ENCODE measurements around the gene TEK.

The TEK gene

DNA sequence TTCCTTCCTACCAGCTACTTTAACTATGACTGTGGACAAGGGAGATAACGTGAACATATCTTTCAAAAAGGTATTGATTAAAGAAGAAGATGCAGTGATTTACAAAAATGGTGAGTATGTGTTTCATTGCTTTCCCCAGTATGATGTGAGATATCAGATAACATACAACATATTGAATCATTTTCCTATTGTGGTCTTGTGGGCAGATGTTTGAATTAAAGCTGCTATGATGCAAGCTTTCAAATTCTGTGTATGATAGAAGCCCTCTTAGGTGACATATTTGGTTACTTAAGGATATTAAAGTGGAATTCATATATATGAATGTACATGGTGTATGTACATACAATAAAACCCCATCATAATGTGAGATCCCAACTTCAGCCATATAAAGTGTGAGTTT lies 59.5 kb downstream of the TEK start:
- no peaks in the 10 kb centered on the region for H3K27me3 ChIP-seq (ENCODE audit: low read depth)
- H3K9me3 ChIP-seq: no peaks in the 10 kb centered on the region
- no peak overlapping the region for H3K4me3 ChIP-seq
- H3K36me3 ChIP-seq (replicated peaks): no peaks in the 10 kb centered on the region
- DNase-seq (ENCODE audit: low spot score in 2 of 2): no peak
- in situ Hi-C loops (cut with MboI; ENCODE audit: low sequenced_read_pairs): no loop called here
- no peaks in the 10 kb centered on the region for H3K4me1 ChIP-seq

- Histone ChIP-seq H3K27me3 (ENCODE audit: low read depth) (no peaks in the 10 kb centered on the region), H3K9me3 (no peaks in the 10 kb centered on the region), H3K36me3 (replicated peaks) (no peaks in the 10 kb centered on the region), H3K4me3 (no peak overlapping the region), H3K4me1 (no peaks in the 10 kb centered on the region)
- in situ Hi-C loops (cut with MboI; ENCODE audit: low sequenced_read_pairs): no loop called here
- no peak for DNase-seq (ENCODE audit: low spot score in 2 of 2)
Observed at GRCh38 chr9:27168951-27169350, 59.9 kb downstream of the TEK start.

DNA sequence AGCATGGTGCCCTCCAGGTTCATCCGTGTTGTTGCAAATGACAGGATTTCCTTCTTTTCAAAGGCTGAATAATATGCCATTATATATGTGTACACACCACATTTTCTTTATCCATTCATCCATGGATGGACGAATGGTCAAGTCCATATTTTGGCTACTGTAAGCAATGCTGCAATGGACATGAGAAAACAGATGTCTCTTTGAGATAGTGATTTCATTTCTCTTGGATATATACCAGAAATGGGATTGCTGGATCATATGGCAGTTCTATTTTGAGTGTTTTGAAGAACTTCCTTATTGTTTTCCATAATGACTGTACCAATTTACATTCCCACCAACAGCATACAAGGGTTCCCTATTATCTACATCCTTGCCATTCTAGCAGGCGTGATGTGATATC lies 67.9 kb downstream of the TEK start:
- no peaks in the 10 kb centered on the region for H3K4me1 ChIP-seq
- DNase-seq (ENCODE audit: low spot score in 2 of 2): no peak
- no peaks in the 10 kb centered on the region for H3K9me3 ChIP-seq
- no peak overlapping the region for H3K4me3 ChIP-seq
- in situ Hi-C loops (cut with MboI; ENCODE audit: low sequenced_read_pairs): no loop called here
- H3K36me3 ChIP-seq (replicated peaks): no peaks in the 10 kb centered on the region
- no peaks in the 10 kb centered on the region for H3K27me3 ChIP-seq (ENCODE audit: low read depth)

DNA sequence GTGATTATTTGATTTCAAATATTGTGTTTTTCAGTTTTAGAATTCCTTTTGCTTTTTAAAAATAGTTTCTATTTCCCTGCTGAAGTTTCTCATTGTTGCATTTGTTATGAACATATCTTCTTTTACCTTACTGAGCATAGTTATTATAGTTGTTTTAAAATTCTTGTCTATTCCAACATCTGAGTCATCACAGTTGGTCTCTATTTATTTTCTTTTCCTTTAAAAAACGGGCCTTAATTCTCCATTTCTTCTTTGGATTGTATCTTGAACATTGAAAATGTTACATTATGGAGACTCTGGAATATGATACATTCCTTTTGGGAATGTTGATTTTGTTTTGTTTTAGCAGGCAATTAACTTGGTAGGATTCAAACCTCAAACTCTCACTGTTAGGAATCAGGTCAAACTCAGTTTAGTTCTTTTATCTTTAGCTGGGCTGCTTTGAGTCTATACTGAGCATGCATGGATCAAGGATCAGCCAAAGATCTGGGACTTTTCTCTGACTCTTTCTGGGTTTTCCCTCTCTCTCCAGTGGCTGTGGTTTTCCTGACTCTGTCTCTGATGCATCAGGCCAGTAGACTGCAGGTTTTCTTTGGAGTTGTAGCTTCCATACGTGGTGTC lies 70.3 kb downstream of the TEK start:
- Histone ChIP-seq H3K4me3 (no peak overlapping the region), H3K36me3 (replicated peaks) (no peaks in the 10 kb centered on the region), H3K4me1 (no peaks in the 10 kb centered on the region), H3K27me3 (ENCODE audit: low read depth) (no peaks in the 10 kb centered on the region), H3K9me3 (no peaks in the 10 kb centered on the region)
- no peak for DNase-seq (ENCODE audit: low spot score in 2 of 2)
- in situ Hi-C loops (cut with MboI; ENCODE audit: low sequenced_read_pairs): no loop called here

GRCh38 chr9:27181381-27181780 lies 72.4 kb downstream of the TEK start:
- DNase-seq (ENCODE audit: low spot score in 2 of 2): no peak
- in situ Hi-C loops (cut with MboI; ENCODE audit: low sequenced_read_pairs): no loop called here
- H3K9me3 ChIP-seq: no peaks in the 10 kb centered on the region

DNA sequence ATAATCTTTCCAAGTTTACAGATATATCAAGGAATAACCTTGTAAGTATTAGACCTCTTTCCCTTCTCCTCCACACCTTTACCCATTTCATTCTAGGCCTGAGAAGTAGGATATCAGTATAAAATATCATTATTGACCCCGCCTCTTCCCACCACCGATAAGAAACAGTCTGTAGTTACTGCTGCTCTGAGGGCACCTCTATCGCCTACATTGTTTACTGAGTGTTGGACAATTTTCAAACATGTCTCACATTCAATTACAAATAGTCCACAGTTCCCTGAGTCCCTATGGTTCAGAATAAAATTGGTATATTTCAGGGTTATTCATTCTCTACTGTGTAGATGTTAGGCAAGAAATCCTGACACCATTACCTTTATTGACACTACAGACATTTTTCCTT lies 73.4 kb downstream of the TEK start:
- Histone ChIP-seq H3K4me1 (peaks cover 2% of the 10 kb centered on the region; the same call in 1 of the 2 replicates), H3K36me3 (replicated peaks) (no peaks in the 10 kb centered on the region), H3K4me3 (no peak overlapping the region), H3K27me3 (ENCODE audit: low read depth) (no peaks in the 10 kb centered on the region), H3K9me3 (no peaks in the 10 kb centered on the region)
- DNase-seq (ENCODE audit: low spot score in 2 of 2): no peak
- in situ Hi-C loops (cut with MboI; ENCODE audit: low sequenced_read_pairs): no loop called here

More at GRCh38 chr9:27181381-27181780, 72.4 kb downstream of the TEK start:
- H3K4me3 ChIP-seq: no peak overlapping the region
- peaks cover 2% of the 10 kb centered on the region; the same call in 1 of the 2 replicates for H3K4me1 ChIP-seq
- H3K36me3 ChIP-seq (replicated peaks): no peaks in the 10 kb centered on the region
- no peaks in the 10 kb centered on the region for H3K27me3 ChIP-seq (ENCODE audit: low read depth)

DNA sequence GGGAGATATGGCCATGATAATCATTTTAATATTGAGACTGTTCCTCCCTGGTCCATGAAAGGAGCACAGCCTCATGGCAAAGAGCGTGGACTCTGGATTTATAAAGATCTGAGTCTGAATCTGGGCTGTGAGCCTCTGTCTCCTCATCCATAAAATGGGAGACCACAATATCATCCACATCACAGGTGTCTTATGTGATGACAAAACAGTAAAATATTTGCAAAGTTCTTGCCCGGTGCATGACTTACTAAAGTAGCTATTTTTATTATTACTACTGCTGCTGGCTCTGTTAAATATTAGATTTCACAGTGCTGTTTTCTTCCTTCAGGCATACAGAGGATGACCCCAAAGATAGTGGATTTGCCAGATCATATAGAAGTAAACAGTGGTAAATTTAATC lies 74.1 kb downstream of the TEK start:
- no peaks in the 10 kb centered on the region for H3K36me3 ChIP-seq (replicated peaks)
- H3K4me1 ChIP-seq: peaks cover 2% of the 10 kb centered on the region; the same call in 1 of the 2 replicates
- no peak overlapping the region for H3K4me3 ChIP-seq
- H3K9me3 ChIP-seq: no peaks in the 10 kb centered on the region
- no peak for DNase-seq (ENCODE audit: low spot score in 2 of 2)
- in situ Hi-C loops (cut with MboI; ENCODE audit: low sequenced_read_pairs): no loop called here
- no peaks in the 10 kb centered on the region for H3K27me3 ChIP-seq (ENCODE audit: low read depth)

GRCh38 chr9:27183701-27184100 lies 74.7 kb downstream of the TEK start:
- H3K4me3 ChIP-seq: no peak overlapping the region
- in situ Hi-C loops (cut with MboI; ENCODE audit: low sequenced_read_pairs): no loop called here
- no peaks in the 10 kb centered on the region for H3K9me3 ChIP-seq
- peaks cover 2% of the 10 kb centered on the region; the same call in 1 of the 2 replicates for H3K4me1 ChIP-seq
- DNase-seq (ENCODE audit: low spot score in 2 of 2): no peak
- no peaks in the 10 kb centered on the region for H3K27me3 ChIP-seq (ENCODE audit: low read depth)
- H3K36me3 ChIP-seq (replicated peaks): no peaks in the 10 kb centered on the region

GRCh38 chr9:27184556-27185351 lies 75.7 kb downstream of the TEK start:
- no peak for DNase-seq (ENCODE audit: low spot score in 2 of 2)
- no peaks in the 10 kb centered on the region for H3K36me3 ChIP-seq (replicated peaks)
- peaks cover 2% of the 10 kb centered on the region; the same call in 1 of the 2 replicates for H3K4me1 ChIP-seq
- H3K27me3 ChIP-seq (ENCODE audit: low read depth): no peaks in the 10 kb centered on the region
- no peak overlapping the region for H3K4me3 ChIP-seq
- no peaks in the 10 kb centered on the region for H3K9me3 ChIP-seq
- in situ Hi-C loops (cut with MboI; ENCODE audit: low sequenced_read_pairs): no loop called here

DNA sequence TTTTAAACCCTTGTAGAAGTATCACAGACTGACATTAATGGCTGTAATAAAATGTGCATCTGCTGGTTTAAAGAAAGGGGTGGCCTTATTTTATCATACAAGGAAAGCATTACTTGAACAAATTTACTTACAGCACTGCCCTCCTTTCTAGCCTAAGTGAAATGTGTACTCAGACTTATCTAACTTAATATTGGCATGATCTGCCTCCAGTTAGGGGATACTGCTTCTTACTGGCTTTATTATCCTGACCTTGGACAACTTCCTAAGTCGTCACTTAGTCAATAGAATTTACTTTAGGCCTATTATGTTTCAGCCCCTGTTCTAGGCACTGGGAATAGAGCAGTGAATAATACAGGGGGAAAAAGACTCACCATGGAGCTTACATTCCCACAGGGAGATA lies 79.4 kb downstream of the TEK start:
- H3K36me3 ChIP-seq (replicated peaks): no peaks in the 10 kb centered on the region
- H3K9me3 ChIP-seq: no peaks in the 10 kb centered on the region
- in situ Hi-C loops (cut with MboI; ENCODE audit: low sequenced_read_pairs): no loop called here
- H3K4me1 ChIP-seq: peaks cover 2% of the 10 kb centered on the region; the same call in 1 of the 2 replicates
- no peaks in the 10 kb centered on the region for H3K27me3 ChIP-seq (ENCODE audit: low read depth)
- no peak overlapping the region for H3K4me3 ChIP-seq
- DNase-seq (ENCODE audit: low spot score in 2 of 2): no peak

DNA sequence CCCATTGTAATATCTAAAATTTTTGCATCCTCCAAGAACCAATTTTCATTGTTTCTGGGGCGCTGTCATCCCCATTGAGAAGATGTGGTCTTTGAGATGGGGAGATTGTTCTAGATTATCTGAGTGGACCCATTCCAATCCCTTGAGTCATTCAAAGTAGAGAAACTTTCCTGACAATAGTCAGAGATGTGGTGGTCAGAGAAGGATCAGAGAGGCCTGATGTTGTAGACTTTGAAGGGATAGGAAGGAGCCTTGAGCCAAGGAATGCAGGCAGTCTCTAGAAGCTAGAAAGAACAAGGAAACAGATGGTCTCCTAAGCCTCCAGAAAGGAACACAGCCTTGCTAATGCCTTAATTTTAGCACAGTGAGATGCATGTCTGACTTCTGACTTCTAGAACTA lies 80.4 kb downstream of the TEK start:
- H3K4me3 ChIP-seq: no peak overlapping the region
- peaks cover 2% of the 10 kb centered on the region; the same call in 1 of the 2 replicates for H3K4me1 ChIP-seq
- no peaks in the 10 kb centered on the region for H3K36me3 ChIP-seq (replicated peaks)
- no peaks in the 10 kb centered on the region for H3K27me3 ChIP-seq (ENCODE audit: low read depth)
- in situ Hi-C loops (cut with MboI; ENCODE audit: low sequenced_read_pairs): no loop called here
- DNase-seq (ENCODE audit: low spot score in 2 of 2): no peak
- no peaks in the 10 kb centered on the region for H3K9me3 ChIP-seq

GRCh38 chr9:27192291-27192960 lies 83.4 kb downstream of the TEK start:
- in situ Hi-C loops (cut with MboI; ENCODE audit: low sequenced_read_pairs): no loop called here
- H3K4me1 ChIP-seq: no peaks in the 10 kb centered on the region

DNA sequence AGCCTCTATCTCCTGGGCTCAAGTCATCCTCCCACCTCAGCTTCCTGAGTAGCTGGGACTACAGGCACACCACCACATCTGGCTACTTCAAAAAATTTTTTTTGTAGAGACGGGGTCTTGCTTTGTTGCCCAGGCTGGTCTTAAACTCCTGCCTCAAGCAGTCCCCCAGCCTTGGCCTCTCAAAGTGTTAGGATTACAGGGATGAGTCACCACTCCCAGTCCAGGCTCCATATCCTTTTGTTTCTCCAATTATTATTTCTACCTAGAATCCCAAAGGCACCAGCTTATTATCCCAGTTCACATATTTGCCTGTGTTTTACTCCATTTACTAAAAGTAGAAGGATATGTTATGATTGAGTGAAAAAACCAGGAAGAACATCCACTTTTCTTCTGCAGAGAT lies 84.9 kb downstream of the TEK start:
- Histone ChIP-seq H3K9me3 (no peaks in the 10 kb centered on the region), H3K4me3 (no peak overlapping the region), H3K4me1 (no peaks in the 10 kb centered on the region), H3K36me3 (replicated peaks) (no peaks in the 10 kb centered on the region), H3K27me3 (ENCODE audit: low read depth) (no peaks in the 10 kb centered on the region)
- in situ Hi-C loops (cut with MboI; ENCODE audit: low sequenced_read_pairs): no loop called here
- no peak for DNase-seq (ENCODE audit: low spot score in 2 of 2)

More at GRCh38 chr9:27192291-27192960, 83.4 kb downstream of the TEK start:
- H3K9me3 ChIP-seq: no peaks in the 10 kb centered on the region
- no peak overlapping the region for H3K4me3 ChIP-seq
- no peak for DNase-seq (ENCODE audit: low spot score in 2 of 2)
- no peaks in the 10 kb centered on the region for H3K27me3 ChIP-seq (ENCODE audit: low read depth)
- H3K36me3 ChIP-seq (replicated peaks): no peaks in the 10 kb centered on the region
